ENCODE data around the gene LPAR1.

DNA sequence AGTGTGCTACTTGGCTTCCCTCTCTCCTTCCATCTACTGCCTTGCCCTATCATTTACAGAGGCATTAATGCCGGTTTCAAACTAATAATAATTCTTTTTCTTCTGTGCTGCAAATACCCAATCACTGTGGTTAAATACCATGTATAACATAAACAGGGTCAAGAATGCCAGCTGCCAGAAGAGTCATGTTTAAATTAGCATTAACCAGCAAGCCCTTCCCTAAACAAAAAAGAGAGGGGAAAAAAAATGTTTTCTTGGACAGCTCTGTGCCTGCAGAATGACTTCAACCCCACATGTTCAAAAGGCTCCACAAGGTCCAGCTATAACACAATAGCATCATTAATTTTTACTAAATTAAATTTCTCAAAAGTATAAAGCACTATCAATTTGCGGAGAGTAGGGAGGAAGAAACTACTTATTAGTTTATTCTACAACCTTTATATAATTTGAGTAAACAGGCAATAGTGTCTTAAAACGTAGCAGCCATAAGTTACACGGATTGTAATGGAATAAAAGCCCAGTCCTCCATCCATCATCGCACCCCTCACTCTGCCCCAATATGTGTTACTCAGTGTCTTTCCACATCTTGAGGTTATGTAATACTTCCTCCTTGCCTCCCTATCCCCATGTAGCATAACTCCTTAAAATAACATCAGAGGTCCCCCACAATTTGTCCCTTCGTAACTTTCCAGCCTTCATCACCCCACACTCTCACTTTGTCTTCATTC lies 3.9 kb downstream of the LPAR1 start:
- TF ChIP-seq, protein P1, sequence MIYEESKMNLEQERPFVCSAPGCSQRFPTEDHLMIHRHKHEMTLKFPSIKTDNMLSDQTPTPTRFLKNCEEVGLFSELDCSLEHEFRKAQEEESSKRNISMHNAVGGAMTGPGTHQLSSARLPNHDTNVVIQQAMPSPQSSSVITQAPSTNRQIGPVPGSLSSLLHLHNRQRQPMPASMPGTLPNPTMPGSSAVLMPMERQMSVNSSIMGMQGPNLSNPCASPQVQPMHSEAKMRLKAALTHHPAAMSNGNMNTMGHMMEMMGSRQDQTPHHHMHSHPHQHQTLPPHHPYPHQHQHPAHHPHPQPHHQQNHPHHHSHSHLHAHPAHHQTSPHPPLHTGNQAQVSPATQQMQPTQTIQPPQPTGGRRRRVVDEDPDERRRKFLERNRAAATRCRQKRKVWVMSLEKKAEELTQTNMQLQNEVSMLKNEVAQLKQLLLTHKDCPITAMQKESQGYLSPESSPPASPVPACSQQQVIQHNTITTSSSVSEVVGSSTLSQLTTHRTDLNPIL (CRISPR knock-in tag; IDR thresholded peaks at IDR 0.05; ENCODE audit: low read depth) = no peak
- TF ChIP-seq, protein P2, sequence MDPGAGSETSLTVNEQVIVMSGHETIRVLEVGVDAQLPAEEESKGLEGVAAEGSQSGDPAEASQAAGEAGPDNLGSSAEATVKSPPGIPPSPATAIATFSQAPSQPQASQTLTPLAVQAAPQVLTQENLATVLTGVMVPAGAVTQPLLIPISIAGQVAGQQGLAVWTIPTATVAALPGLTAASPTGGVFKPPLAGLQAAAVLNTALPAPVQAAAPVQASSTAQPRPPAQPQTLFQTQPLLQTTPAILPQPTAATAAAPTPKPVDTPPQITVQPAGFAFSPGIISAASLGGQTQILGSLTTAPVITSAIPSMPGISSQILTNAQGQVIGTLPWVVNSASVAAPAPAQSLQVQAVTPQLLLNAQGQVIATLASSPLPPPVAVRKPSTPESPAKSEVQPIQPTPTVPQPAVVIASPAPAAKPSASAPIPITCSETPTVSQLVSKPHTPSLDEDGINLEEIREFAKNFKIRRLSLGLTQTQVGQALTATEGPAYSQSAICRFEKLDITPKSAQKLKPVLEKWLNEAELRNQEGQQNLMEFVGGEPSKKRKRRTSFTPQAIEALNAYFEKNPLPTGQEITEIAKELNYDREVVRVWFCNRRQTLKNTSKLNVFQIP (CRISPR knock-in tag; IDR thresholded peaks at IDR 0.05; ENCODE audit: borderline replicate concordance, low read depth) = no peak
- TF ChIP-seq ZNF70 (CRISPR knock-in tag; IDR thresholded peaks at IDR 0.05) (no peak), ZC3H10 (CRISPR knock-in tag; IDR thresholded peaks at IDR 0.05) (no peak), CSRNP3 (CRISPR knock-in tag; IDR thresholded peaks at IDR 0.05) (no peak), ARNTL (CRISPR knock-in tag; IDR thresholded peaks at IDR 0.05; ENCODE audit: borderline replicate concordance, low read depth) (no peak), ZNF8 (CRISPR knock-in tag; IDR thresholded peaks at IDR 0.05) (no peak), SNAI2 (CRISPR knock-in tag; IDR thresholded peaks at IDR 0.05) (no peak), CSDC2 (CRISPR knock-in tag; IDR thresholded peaks at IDR 0.05) (no peak), TCF4 (CRISPR knock-in tag; IDR thresholded peaks at IDR 0.05; ENCODE audit: borderline replicate concordance) (no peak), ZFP30 (CRISPR knock-in tag; IDR thresholded peaks at IDR 0.05) (no peak)
- TF ChIP-seq, protein P3, sequence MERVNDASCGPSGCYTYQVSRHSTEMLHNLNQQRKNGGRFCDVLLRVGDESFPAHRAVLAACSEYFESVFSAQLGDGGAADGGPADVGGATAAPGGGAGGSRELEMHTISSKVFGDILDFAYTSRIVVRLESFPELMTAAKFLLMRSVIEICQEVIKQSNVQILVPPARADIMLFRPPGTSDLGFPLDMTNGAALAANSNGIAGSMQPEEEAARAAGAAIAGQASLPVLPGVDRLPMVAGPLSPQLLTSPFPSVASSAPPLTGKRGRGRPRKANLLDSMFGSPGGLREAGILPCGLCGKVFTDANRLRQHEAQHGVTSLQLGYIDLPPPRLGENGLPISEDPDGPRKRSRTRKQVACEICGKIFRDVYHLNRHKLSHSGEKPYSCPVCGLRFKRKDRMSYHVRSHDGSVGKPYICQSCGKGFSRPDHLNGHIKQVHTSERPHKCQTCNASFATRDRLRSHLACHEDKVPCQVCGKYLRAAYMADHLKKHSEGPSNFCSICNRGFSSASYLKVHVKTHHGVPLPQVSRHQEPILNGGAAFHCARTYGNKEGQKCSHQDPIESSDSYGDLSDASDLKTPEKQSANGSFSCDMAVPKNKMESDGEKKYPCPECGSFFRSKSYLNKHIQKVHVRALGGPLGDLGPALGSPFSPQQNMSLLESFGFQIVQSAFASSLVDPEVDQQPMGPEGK (CRISPR knock-in tag; IDR thresholded peaks at IDR 0.05; ENCODE audit: borderline replicate concordance) = no peak
- TF ChIP-seq, protein P4, sequence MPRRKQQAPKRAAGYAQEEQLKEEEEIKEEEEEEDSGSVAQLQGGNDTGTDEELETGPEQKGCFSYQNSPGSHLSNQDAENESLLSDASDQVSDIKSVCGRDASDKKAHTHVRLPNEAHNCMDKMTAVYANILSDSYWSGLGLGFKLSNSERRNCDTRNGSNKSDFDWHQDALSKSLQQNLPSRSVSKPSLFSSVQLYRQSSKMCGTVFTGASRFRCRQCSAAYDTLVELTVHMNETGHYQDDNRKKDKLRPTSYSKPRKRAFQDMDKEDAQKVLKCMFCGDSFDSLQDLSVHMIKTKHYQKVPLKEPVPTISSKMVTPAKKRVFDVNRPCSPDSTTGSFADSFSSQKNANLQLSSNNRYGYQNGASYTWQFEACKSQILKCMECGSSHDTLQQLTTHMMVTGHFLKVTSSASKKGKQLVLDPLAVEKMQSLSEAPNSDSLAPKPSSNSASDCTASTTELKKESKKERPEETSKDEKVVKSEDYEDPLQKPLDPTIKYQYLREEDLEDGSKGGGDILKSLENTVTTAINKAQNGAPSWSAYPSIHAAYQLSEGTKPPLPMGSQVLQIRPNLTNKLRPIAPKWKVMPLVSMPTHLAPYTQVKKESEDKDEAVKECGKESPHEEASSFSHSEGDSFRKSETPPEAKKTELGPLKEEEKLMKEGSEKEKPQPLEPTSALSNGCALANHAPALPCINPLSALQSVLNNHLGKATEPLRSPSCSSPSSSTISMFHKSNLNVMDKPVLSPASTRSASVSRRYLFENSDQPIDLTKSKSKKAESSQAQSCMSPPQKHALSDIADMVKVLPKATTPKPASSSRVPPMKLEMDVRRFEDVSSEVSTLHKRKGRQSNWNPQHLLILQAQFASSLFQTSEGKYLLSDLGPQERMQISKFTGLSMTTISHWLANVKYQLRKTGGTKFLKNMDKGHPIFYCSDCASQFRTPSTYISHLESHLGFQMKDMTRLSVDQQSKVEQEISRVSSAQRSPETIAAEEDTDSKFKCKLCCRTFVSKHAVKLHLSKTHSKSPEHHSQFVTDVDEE (CRISPR knock-in tag; IDR thresholded peaks at IDR 0.05) = no peak
